Astrocyte (in vitro differentiated cells and primary cell): ENCODE results near the gene SLC35F2. TPM values are rescaled to one million over a fixed set of nuclear protein-coding genes. Genes with fewer than 3 reads are reported as not detected.

ENCODE experiments used
- DNase-seq: peaks from one replicate; pipeline ENCODE4 v3.0.0-alpha.2; 2010; ENCODE audit warnings: low read depth
- FAIRE-seq: peaks from 2 replicates; lab custom pipeline; 2011; peaks lifted over from hg19 to GRCh38; lab: Jason Lieb, UNC
- H2AFZ ChIP-seq: 2 replicates; pipeline ENCODE4 v1.6.0; 2012; ENCODE audit warnings: low read depth, low read length, inconsistent platforms
- H3K27ac ChIP-seq: 2 replicates; pipeline ENCODE4 v1.5.1; 2011; ENCODE audit warnings: low read depth, low read length, inconsistent platforms
- H3K27me3 ChIP-seq: 2 replicates; pipeline ENCODE4 v1.6.0; 2011; ENCODE audit warnings: low read length, inconsistent platforms; ENCODE audit not compliant: insufficient read depth
- H3K36me3 ChIP-seq: 2 replicates; pipeline ENCODE4 v1.5.1; 2011; ENCODE audit warnings: low read length, inconsistent platforms; ENCODE audit not compliant: insufficient read depth
- H3K4me1 ChIP-seq: 2 replicates; pipeline ENCODE4 v1.5.1; 2011; ENCODE audit warnings: low read length, inconsistent platforms; ENCODE audit not compliant: insufficient read depth
- H3K4me2 ChIP-seq: 2 replicates; pipeline ENCODE4 v1.6.0; 2012; ENCODE audit warnings: low read length, inconsistent platforms
- H3K4me3 ChIP-seq: 2 replicates; pipeline ENCODE4 v1.5.1; 2011; ENCODE audit warnings: low read depth, mild to moderate bottlenecking, low read length, inconsistent platforms; ENCODE audit not compliant: insufficient read depth
- H3K79me2 ChIP-seq: 2 replicates; pipeline ENCODE4 v1.6.0; 2012; ENCODE audit warnings: mild to moderate bottlenecking, low read length, inconsistent platforms; ENCODE audit not compliant: insufficient read depth
- H3K9ac ChIP-seq: 2 replicates; pipeline ENCODE4 v1.6.0; 2012; ENCODE audit warnings: mild to moderate bottlenecking, low read length, inconsistent platforms
- H3K9me3 ChIP-seq: 2 replicates; pipeline ENCODE4 v1.5.1; 2012; ENCODE audit warnings: low read depth, mild to moderate bottlenecking, low read length, inconsistent platforms; ENCODE audit not compliant: insufficient read depth
- H4K20me1 ChIP-seq: 2 replicates; pipeline ENCODE4 v1.6.0; 2012; ENCODE audit warnings: low read length, inconsistent platforms; ENCODE audit not compliant: insufficient read depth
- H3K27ac Mint-ChIP-seq: one replicate; pipeline ENCODE4 v1.8.0; 2021; ENCODE audit warnings: mild to moderate bottlenecking, mixed read lengths; ENCODE audit not compliant: unreplicated experiment
- H3K27me3 Mint-ChIP-seq: one replicate; pipeline ENCODE4 v1.8.0; 2021; ENCODE audit warnings: low read depth, mixed read lengths; ENCODE audit not compliant: unreplicated experiment
- H3K36me3 Mint-ChIP-seq: one replicate; pipeline ENCODE4 v1.8.0; 2021; ENCODE audit warnings: low read depth, mixed read lengths; ENCODE audit not compliant: unreplicated experiment
- H3K4me1 Mint-ChIP-seq: one replicate; pipeline ENCODE4 v1.8.0; 2021; ENCODE audit warnings: low read depth, mixed read lengths; ENCODE audit not compliant: unreplicated experiment
- H3K4me3 Mint-ChIP-seq: one replicate; pipeline ENCODE4 v1.8.0; 2021; ENCODE audit warnings: mild to moderate bottlenecking, moderate library complexity, mixed read lengths; ENCODE audit not compliant: unreplicated experiment
- H3K9me3 Mint-ChIP-seq: one replicate; pipeline ENCODE4 v1.8.0; 2021; ENCODE audit warnings: mild to moderate bottlenecking, mixed read lengths; ENCODE audit not compliant: unreplicated experiment
- EZH2 ChIP-seq: IDR thresholded peaks from 2 replicates; pipeline ENCODE4 v1.6.1; 2012; ENCODE audit warnings: mild to moderate bottlenecking, low read length, inconsistent platforms; ENCODE audit not compliant: insufficient read depth
- total RNA-seq: library from RNA; stranded (reverse); gene quantifications from 2 replicates; pipeline ENCODE4 v1.2.1, GENCODE V29; 2021
- TF ChIP-seq, protein P1 (sequence below): IDR thresholded peaks from 2 replicates; pipeline ENCODE4 v1.5.1; 2011; ENCODE audit warnings: low read depth, mild to moderate bottlenecking, inconsistent platforms, low read length, moderate library complexity; ENCODE audit not compliant: insufficient read depth

The SLC35F2 gene
- total RNA-seq, 1 donor from 2014 or later = 52.5 TPM

DNA sequence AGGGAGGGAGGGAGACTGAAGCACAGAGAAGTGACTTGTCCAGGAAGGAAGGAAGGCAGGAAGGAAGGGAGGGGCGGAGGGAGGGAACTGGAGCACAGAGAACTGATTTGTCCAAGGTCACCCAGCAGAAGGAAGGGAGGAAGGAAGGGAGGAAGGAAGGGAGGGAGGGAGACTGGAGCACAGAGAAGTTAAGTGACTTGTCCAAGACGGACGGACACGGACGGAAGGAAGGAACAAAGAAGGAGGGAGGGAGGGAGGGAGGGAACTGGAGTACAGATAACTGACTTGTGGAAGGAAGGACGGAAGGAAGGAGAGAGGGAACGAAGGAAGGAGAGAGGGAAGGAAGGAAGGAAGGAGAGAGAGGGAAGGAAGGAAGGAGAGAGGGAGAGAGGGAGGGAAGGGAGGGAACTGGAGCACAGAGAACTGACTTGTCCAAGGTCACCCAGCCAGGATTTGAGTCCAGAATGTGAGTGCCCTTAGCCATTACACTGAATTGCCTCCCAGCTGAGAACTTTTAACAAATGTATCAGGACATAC lies 1.5 kb downstream of the SLC35F2 start:
- Histone ChIP-seq H3K36me3 (no peaks in the 10 kb centered on the region), H3K9me3 (no peaks in the 10 kb centered on the region), H3K27ac (no peak overlapping the region), H3K9ac (no peak overlapping the region), H2AFZ (peak overlapping the region; percentile 66), H3K4me1 (peaks cover 9% of the 10 kb centered on the region), H3K4me3 (peak overlapping the region; percentile 95), H3K79me2 (peaks cover 44% of the 10 kb centered on the region), H4K20me1 (peaks cover 5% of the 10 kb centered on the region), H3K4me2 (peak overlapping the region; percentile 100), H3K27me3 (no peaks in the 10 kb centered on the region)
- DNase-seq (no peak), FAIRE-seq (no peak)
- Mint-ChIP-seq H3K27me3 (no peaks in the 10 kb centered on the region), H3K36me3 (no peaks in the 10 kb centered on the region), H3K4me1 (no peaks in the 10 kb centered on the region), H3K4me3 (peak overlapping the region; percentile 98), H3K27ac (no peak overlapping the region), H3K9me3 (no peaks in the 10 kb centered on the region)
- TF ChIP-seq EZH2 = no peak
- TF ChIP-seq, protein P1, sequence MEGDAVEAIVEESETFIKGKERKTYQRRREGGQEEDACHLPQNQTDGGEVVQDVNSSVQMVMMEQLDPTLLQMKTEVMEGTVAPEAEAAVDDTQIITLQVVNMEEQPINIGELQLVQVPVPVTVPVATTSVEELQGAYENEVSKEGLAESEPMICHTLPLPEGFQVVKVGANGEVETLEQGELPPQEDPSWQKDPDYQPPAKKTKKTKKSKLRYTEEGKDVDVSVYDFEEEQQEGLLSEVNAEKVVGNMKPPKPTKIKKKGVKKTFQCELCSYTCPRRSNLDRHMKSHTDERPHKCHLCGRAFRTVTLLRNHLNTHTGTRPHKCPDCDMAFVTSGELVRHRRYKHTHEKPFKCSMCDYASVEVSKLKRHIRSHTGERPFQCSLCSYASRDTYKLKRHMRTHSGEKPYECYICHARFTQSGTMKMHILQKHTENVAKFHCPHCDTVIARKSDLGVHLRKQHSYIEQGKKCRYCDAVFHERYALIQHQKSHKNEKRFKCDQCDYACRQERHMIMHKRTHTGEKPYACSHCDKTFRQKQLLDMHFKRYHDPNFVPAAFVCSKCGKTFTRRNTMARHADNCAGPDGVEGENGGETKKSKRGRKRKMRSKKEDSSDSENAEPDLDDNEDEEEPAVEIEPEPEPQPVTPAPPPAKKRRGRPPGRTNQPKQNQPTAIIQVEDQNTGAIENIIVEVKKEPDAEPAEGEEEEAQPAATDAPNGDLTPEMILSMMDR = no peak

DNA sequence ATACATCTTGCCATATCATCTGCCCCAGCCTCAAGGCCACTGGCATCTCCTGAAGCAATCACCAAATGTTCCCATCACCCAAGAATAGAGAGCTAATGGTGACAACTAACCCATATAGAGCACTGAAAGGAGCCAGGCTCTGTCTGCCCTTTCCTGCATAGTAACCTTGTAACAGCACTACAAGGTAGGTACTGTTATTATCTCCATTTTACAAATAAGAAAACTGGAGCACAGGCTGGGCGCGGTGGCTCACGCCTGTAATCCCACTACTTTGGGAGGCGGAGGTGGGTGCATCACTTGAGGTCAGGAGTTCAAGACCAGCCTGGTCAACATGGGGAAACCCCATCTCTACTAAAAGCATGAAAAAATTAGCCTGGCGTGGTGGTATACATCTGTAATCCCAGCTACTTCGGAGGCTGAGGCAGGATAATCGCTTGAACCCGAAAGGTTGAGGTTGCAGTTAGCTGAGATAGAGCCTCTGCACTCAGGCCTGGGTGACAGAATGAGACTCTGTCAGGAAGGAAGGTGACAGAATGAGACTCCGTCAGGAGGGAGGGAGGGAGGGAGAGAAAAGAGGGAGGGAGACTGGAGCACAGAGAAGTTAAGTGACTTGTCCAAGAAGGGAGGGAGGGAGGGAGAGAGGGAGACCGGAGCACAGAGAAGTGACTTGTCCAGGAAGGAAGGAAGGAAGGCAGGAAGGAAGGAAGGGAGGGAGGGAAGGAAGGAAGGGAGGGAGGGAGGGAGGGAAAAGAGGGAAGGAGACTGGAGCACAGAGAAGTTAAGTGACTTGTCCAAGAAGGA lies 2.2 kb downstream of the SLC35F2 start:
- Histone ChIP-seq H3K79me2 (peaks cover 51% of the 10 kb centered on the region), H3K36me3 (no peaks in the 10 kb centered on the region), H3K4me1 (peaks cover 9% of the 10 kb centered on the region), H3K27ac (no peak overlapping the region), H3K27me3 (no peaks in the 10 kb centered on the region), H3K9me3 (no peaks in the 10 kb centered on the region), H3K4me2 (peak overlapping the region; percentile 100), H2AFZ (peak overlapping the region; percentile 66), H4K20me1 (peaks cover 10% of the 10 kb centered on the region), H3K4me3 (no peak overlapping the region), H3K9ac (no peak overlapping the region)
- Mint-ChIP-seq H3K36me3 (no peaks in the 10 kb centered on the region), H3K4me1 (no peaks in the 10 kb centered on the region), H3K9me3 (no peaks in the 10 kb centered on the region), H3K27ac (no peak overlapping the region), H3K27me3 (no peaks in the 10 kb centered on the region), H3K4me3 (no peak overlapping the region)
- no peak for TF ChIP-seq EZH2
- TF ChIP-seq, protein P1 = no peak
- no peak for DNase-seq
- no peak for FAIRE-seq

DNA sequence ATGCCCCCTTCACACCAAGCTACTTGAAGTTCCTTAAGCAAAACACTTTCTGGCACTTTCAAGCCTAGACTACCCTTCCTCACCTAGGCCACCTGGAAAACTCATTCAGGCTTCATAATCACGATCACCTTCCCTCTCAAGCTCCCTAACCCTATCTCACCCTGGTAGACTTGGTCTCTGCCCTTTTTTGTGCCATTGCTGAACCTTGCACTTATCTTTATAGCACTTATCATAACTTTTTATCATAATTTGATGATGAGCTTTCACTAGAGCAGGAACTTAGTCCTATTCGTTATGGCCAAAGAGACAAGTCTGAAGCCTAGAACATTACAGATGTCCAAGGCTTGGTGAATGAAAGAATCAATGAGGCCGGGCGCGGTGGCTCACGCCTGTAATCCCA lies 5.5 kb downstream of the SLC35F2 start:
- Mint-ChIP-seq H3K4me1 (peaks cover 4% of the 10 kb centered on the region), H3K27ac (no peak overlapping the region), H3K9me3 (no peaks in the 10 kb centered on the region), H3K4me3 (no peak overlapping the region), H3K27me3 (no peaks in the 10 kb centered on the region), H3K36me3 (peaks cover 3% of the 10 kb centered on the region)
- Histone ChIP-seq H3K9ac (no peak overlapping the region), H3K4me3 (no peak overlapping the region), H3K4me1 (peaks cover 4% of the 10 kb centered on the region), H3K36me3 (no peaks in the 10 kb centered on the region), H3K9me3 (no peaks in the 10 kb centered on the region), H3K27me3 (no peaks in the 10 kb centered on the region), H3K4me2 (no peak overlapping the region), H2AFZ (no peak overlapping the region), H3K27ac (no peak overlapping the region), H4K20me1 (peaks cover 17% of the 10 kb centered on the region), H3K79me2 (peaks cover 69% of the 10 kb centered on the region)
- DNase-seq (no peak), FAIRE-seq (no peak)
- TF ChIP-seq, protein P1 = no peak
- TF ChIP-seq EZH2 = no peak
